ENCODE measurements around the gene NEK10. TPM values are rescaled to one million over a fixed set of nuclear protein-coding genes. Genes with fewer than 3 reads are reported as not detected.

NEK10 gene
- total and polyA plus RNA-seq, 2 of the 4 experiments (the other 2 are of a cell fraction) = 2.2 to 6.6 TPM

DNA sequence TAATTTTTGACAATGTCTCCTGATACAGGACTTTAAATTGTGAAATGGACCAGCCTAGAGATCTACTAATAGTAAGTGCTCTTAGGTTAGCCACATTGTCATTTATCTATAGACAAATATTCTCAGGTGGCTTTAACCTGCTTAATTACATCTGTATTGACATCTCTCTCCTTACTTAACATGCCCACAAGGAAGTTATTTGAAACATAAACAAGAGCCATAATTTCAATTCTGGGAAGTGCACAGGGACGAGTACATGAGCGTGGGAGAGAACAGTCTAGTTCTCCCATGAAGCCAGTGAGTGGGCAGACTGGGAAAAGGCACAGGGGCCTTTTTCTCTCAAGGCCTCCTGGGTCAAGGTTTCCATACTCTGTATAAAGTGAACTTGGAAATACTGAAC is 54.2 kb downstream of the NEK10 start:
- no peak overlapping the region for H3K56ac ChIP-seq (ENCODE audit: extremely low read depth, insufficient read depth, low read length)
- ChIA-PET POLR2A (ENCODE audit: unreplicated experiment) (no interaction called here), CTCF (no interaction called here)
- no peak overlapping the region for H2BK20ac ChIP-seq (ENCODE audit: low read depth, low read length)
- in situ Hi-C loops (cut with MboI; ENCODE audit: low sequenced_read_pairs) (loop anchor here (10.0 kb wide), 1 partner anchor 370 kb away; no protein-coding TSS in a partner anchor), dilution Hi-C loops (cut with HindIII; ENCODE audit: low sequenced_read_pairs, unreplicated experiment) (no loop called here), intact Hi-C loops (cut with micrococcal nuclease) (no loop called here)
- no peaks in the 10 kb centered on the region; the same call in 1 of the 2 replicates for H4K20me1 ChIP-seq (ENCODE audit: insufficient read depth, low read length)
- H3K4ac ChIP-seq (ENCODE audit: low read depth, low read length) = no peak overlapping the region
- H3K79me1 ChIP-seq (ENCODE audit: low read depth in 1 of 2, low read length in 2 of 2) = no peaks in the 10 kb centered on the region
- BruUV-seq (replicated peaks) = no TSS peak
- H3K27ac ChIP-seq (ENCODE audit: insufficient read depth, low read length) = no peak overlapping the region
- no peak overlapping the region for H2BK15ac ChIP-seq (ENCODE audit: low read depth, low read length)
- H3K4me2 ChIP-seq (ENCODE audit: low read depth, low read length) = no peak overlapping the region
- H3K9me3 ChIP-seq (ENCODE audit: control insufficient read depth, insufficient read depth, low read length) = no peaks in the 10 kb centered on the region
- H2BK5ac ChIP-seq (ENCODE audit: low read depth, low read length, poor library complexity, severe bottlenecking) = no peak overlapping the region
- H4K91ac ChIP-seq (ENCODE audit: insufficient read depth, low read depth, low read length) = no peak overlapping the region
- ATAC-seq (ENCODE audit: low read depth) (no peak), DNase-seq (no peak)
- no peak overlapping the region for H3K23ac ChIP-seq (ENCODE audit: low read depth, low read length)
- no peak overlapping the region for H2AK9ac ChIP-seq (replicated peaks; ENCODE audit: low read depth, low read length, poor library complexity)
- H3K4me1 ChIP-seq (ENCODE audit: control insufficient read depth, insufficient read depth, low read length) = peaks cover 5% of the 10 kb centered on the region
- no peak overlapping the region for H4K5ac ChIP-seq (ENCODE audit: low read depth, low read length)
- no peak overlapping the region for H4K8ac ChIP-seq (ENCODE audit: low read depth in 2 of 2, low read length in 2 of 2)
- no peak overlapping the region for H2AFZ ChIP-seq (replicated peaks; ENCODE audit: low read length, poor library complexity)
- H3K27me3 ChIP-seq (ENCODE audit: control insufficient read depth, insufficient read depth, low read length) = no peaks in the 10 kb centered on the region
- no peak overlapping the region for H3K4me3 ChIP-seq (ENCODE audit: insufficient read depth, low read depth, low read length)
- TF ChIP-seq SMC3 (IDR thresholded peaks at IDR 0.05; ENCODE audit: low read depth, low read length) (no peak), MAZ (IDR thresholded peaks at IDR 0.05; ENCODE audit: borderline replicate concordance, low read depth, low read length) (no peak), ELK1 (IDR thresholded peaks at IDR 0.05; ENCODE audit: borderline replicate concordance, low read depth, low read length) (no peak), MXI1 (IDR thresholded peaks at IDR 0.05; ENCODE audit: borderline replicate concordance, low read depth, low read length) (no peak), RCOR1 (IDR thresholded peaks at IDR 0.05; ENCODE audit: insufficient replicate concordance, low read length) (no peak), FOS (IDR thresholded peaks at IDR 0.05; ENCODE audit: low read depth, low read length) (no peak), NFE2L2 (IDR thresholded peaks at IDR 0.05; ENCODE audit: low read depth, low read length) (no peak), POLR2A (IDR thresholded peaks at IDR 0.05; ENCODE audit: low read depth, low read length) (no peak), BHLHE40 (IDR thresholded peaks at IDR 0.05; ENCODE audit: low read depth, low read length) (no peak), CHD1 (IDR thresholded peaks at IDR 0.05; ENCODE audit: low read depth, low read length) (no peak), RAD21 (IDR thresholded peaks at IDR 0.05; ENCODE audit: low read length) (no peak)
- no peaks in the 10 kb centered on the region for H3K9me1 ChIP-seq (ENCODE audit: insufficient read depth, low read length)
- H3K18ac ChIP-seq (ENCODE audit: low read depth, low read length) = no peak overlapping the region
- 0 out of 2 replicates have a peak overlapping the region, but pooled peaks have one; percentile 6 for H3K14ac ChIP-seq (replicated peaks; ENCODE audit: low read depth, low read length)
- 100% methylated on average over 1 of the region's 2 CpGs; no CpG with 5 or more reads in 1 of the 2 experiments for whole genome bisulfite sequencing, 2 experiments (ENCODE audit: extremely low coverage in 2 of 2, insufficient read length in 1 of 2)
- H2BK120ac ChIP-seq (ENCODE audit: low read depth, low read length) = no peak overlapping the region
- no peaks in the 10 kb centered on the region for H3K36me3 ChIP-seq (ENCODE audit: control insufficient read depth, insufficient read depth, low read length)
- H2AK5ac ChIP-seq (ENCODE audit: low read depth, low read length) = no peak overlapping the region
- no peak overlapping the region for H3K9ac ChIP-seq (ENCODE audit: low read depth, low read length)
